HG03442 (cell line): ENCODE measurements around the gene BIN1.

ENCODE experiments used
- ATAC-seq: cut with Tn5 transposase; IDR thresholded peaks from one replicate; pipeline ENCODE4 v1.9.1; 2021; ENCODE audit warnings: mild to moderate bottlenecking, moderate library complexity; ENCODE audit not compliant: unreplicated experiment

Gene BIN1

GRCh38 chr2:127105656-127106456, 1.1 kb downstream of the BIN1 start:
- no peak for ATAC-seq

- no peak for ATAC-seq
Measured at GRCh38 chr2:127104881-127105655, 1.9 kb downstream of the BIN1 start.

- ATAC-seq = no peak
Measured at GRCh38 chr2:127104166-127104660, 2.7 kb downstream of the BIN1 start.

GRCh38 chr2:127103243-127104165, 3.5 kb downstream of the BIN1 start:
- no peak for ATAC-seq

- no peak for ATAC-seq
Measured at GRCh38 chr2:127102521-127103242, 4.3 kb downstream of the BIN1 start.

- no peak for ATAC-seq
Measured at GRCh38 chr2:127101756-127102477, 5.0 kb downstream of the BIN1 start.

GRCh38 chr2:127101048-127101611, 5.8 kb downstream of the BIN1 start:
- no peak for ATAC-seq

- ATAC-seq = no peak
Measured at GRCh38 chr2:127100251-127101047, 6.5 kb downstream of the BIN1 start.

GRCh38 chr2:127098711-127099110, 8.2 kb downstream of the BIN1 start:
- ATAC-seq = no peak

- ATAC-seq = no peak
Measured at GRCh38 chr2:127097841-127098651, 8.9 kb downstream of the BIN1 start.

GRCh38 chr2:127097471-127097765, 9.5 kb downstream of the BIN1 start:
- no peak for ATAC-seq

GRCh38 chr2:127096718-127097470, 10.1 kb downstream of the BIN1 start:
- no peak for ATAC-seq

- ATAC-seq = no peak
Measured at GRCh38 chr2:127096280-127096679, 10.7 kb downstream of the BIN1 start.

GRCh38 chr2:127095784-127096183, 11.2 kb downstream of the BIN1 start:
- no peak for ATAC-seq

GRCh38 chr2:127095367-127095641, 11.7 kb downstream of the BIN1 start:
- no peak for ATAC-seq

GRCh38 chr2:127094509-127095366, 12.2 kb downstream of the BIN1 start:
- no peak for ATAC-seq
